GM12872 (cell line): ENCODE measurements around the gene NEK6.

Source experiments
- CTCF ChIP-seq: IDR thresholded peaks from 3 replicates; pipeline ENCODE4 v1.5.1; 2011; ENCODE audit warnings: low read depth, mild to moderate bottlenecking, low read length, moderate library complexity; ENCODE audit not compliant: insufficient read depth

NEK6 gene

GRCh38 chr9:124366476-124367220, 108.9 kb downstream of the NEK6 start:
- TF ChIP-seq CTCF = no peak

DNA sequence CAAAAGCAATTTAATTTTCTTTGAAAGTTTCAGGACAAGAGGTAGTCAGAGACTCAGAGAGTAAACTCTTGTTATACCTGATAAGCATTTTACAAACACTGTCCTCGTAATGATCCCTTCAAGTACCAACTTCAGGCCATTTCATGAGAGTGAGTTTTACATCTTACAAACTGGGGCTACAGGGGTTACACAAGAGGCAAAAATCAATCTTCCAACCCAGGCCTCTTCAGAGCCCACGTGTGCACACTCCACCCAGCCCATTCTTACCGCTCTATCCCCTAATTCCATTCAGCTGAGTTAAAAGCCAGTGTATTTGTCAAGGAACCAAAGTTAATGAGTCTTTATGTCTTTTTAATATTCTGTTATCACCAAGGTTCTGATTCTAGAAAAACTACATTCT, 110.9 kb downstream of the NEK6 start:
- no peak for TF ChIP-seq CTCF

- TF ChIP-seq CTCF = no peak
These were observed 111.6 kb downstream of the NEK6 start for GRCh38 chr9:124369231-124369797.

DNA sequence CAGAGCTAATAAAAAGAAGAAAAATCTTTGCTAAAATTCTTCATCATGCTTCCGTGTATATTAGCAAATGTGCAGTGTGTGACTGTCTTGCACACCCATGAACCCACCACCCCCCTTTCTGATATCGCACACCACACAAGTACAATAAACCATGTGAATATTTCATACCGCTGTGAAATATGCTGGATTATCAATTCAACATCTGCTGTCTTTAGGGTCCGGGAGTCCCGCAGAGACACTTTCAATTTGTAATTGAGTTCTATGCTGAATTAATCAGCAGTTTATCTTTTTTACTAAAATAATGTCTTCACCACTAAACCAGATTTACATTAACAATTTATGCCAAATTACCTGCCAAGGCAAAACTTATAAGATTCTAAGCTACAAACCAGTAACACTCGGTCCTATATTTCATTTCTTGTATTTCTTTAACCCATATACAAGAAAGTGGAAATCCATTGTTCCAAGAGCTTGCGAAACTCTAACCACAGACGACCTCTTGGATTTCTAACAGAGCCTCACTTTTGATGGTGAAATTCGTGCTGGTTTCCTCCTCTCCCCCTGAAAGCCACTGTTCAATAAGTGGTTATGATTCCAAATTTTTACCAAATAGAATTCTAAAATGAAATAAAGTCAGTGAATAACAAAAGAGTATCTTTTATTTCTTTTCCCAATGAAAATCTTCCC, 113.3 kb downstream of the NEK6 start:
- no peak for TF ChIP-seq CTCF

DNA sequence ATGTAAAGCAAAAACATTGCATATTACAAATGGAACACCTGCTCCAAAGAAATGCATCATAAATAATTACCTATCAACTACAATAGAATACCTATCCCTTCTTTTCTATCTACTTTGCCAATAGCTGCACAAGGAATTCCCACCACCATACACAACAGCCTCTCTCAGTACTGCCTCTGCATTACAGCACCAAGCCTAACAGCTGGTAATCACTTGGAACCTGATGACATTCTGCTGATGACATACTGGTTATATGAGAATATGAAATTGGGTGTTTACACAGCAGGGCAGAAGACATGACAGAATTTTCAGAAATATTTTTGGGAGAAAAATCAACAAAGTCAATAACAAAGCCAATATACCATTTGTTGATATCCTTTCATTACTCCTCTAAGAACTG, 114.3 kb downstream of the NEK6 start:
- TF ChIP-seq CTCF = no peak

DNA sequence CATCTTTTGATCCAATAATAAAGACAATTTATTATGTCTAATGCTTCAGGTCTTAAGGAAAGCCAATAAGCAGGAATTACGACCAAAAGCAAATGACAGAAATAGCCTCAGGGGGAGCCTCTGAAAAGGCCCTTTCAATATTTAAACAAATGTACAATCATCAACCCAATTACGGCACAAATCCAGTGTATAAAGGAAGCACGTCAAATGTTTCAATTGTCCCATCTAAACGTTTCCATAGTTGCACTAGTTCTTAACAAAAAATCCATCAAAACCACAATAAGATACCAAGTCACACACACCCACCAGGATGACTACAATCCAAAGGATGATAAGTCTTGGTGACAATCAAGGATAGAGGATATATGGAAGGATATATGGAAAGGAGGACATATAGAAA, 115.6 kb downstream of the NEK6 start:
- TF ChIP-seq CTCF = no peak

GRCh38 chr9:124373851-124374250, 116.1 kb downstream of the NEK6 start:
- no peak for TF ChIP-seq CTCF
